Stimulated activated CD4-positive, alpha-beta T cell treated with anti-CD3 and anti-CD28 coated beads, Interleukin-1b, Interleukin-23, amount 100 ng/mL, for 48 hours (primary cell): ENCODE results near the gene BEST3.

ENCODE experiments used
- DNase-seq: peaks from one replicate; pipeline ENCODE4 v3.0.0-alpha.2; 2020

Gene BEST3

DNA sequence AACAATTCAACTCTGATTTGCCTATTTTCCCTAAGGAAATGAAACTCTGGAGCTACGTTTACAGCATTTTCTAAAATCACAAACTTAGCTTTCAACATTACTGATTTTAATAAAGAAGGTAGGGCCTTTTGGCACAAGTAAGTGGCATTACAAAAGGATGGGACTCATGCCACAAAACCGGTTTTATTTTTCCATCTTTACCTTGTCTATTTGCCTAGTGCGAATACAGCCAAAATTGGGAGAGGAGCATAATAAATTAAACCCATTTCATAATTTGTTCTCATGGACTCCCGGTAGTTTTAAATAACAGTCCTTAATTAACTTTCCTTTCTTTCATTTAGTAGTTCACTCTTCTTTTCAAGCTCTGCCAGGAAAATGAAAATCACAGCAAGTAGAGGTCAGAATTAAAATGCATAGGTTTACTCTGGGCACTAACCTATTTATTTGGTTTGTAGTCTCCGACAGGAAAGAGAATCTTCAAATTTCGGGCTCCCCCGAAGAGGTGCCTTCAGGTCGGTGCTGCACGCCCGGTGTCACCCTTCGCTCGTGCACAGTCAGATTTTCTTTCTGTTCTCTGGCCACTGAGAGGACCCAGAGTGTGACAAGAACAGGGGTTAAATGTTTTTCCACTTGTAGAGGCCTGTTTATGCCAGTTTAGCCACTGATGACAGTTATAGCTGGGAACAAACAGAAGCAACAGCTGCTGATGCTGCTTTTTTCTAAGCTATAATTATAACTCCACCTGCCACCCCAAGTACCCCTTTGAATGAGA, at the start of gene BEST3:
BEST3 (minus strand) TSS at position 535 of the 772 bp plus-strand sequence. CDS start 1,505 bp downstream, outside the sequence.
- no peak for DNase-seq

DNA sequence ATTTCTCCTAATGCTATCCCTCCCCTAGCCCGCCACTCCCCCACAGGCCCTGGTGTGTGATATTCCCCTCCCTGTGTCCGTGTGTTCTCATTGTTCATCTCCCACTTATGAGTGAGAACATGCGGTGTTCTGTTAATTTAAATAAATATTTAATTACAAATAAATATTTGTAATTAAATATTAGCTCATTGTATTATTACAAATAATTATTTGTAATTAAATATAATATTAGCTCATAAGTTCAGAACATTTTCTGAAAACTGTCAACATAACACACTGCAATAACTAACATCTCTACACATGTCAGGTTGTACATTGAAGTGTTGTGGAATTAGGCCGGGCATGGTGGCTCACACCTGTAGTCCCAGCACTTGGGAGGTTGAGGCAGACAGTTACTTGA, 45.0 kb upstream of the BEST3 start:
- DNase-seq = no peak

DNA sequence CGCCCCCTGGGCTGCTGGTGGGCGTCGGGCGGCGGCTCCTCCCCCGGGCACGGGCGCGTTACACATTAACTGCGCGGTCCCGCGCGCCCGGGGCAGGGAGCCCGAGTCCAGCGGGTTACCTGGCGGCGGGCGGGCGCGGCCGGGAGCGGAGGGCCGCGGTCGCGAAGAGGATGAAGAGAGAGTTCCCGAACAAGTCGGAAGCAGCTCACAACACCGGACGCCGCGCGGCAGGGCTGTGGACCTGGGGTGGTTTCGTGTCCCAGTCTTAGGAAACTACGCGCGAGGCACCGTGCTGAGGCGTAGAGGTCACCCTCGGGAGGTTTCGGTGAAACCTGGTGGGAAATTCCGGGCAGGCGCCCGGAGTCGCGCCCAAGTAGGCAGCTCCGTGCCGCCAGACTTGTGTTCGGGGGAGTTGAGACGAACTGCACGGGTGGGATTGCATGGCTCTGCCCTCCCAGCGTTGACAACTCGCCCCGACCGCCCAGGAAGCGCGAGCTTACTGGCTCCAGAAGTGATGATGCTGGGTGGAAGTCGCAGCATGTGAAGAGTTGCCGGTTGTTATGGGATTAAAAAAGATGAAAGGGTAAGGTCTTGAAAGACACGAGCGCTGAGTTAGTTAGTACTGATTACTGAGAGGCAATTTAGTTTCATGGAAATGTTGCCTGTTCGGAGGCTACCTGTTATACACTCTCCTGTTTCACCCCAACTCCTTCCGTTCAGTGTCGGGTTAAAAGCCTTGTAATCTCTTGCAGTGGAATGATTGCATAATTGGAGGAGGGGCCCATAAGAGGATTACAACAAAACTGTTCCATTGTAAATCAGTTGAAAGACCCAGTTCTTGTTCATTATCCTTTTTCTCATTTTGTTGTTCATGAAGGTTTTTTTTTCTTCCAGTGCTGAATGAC, 40.4 kb upstream of the BEST3 start:
- DNase-seq = peak; percentile 55

DNA sequence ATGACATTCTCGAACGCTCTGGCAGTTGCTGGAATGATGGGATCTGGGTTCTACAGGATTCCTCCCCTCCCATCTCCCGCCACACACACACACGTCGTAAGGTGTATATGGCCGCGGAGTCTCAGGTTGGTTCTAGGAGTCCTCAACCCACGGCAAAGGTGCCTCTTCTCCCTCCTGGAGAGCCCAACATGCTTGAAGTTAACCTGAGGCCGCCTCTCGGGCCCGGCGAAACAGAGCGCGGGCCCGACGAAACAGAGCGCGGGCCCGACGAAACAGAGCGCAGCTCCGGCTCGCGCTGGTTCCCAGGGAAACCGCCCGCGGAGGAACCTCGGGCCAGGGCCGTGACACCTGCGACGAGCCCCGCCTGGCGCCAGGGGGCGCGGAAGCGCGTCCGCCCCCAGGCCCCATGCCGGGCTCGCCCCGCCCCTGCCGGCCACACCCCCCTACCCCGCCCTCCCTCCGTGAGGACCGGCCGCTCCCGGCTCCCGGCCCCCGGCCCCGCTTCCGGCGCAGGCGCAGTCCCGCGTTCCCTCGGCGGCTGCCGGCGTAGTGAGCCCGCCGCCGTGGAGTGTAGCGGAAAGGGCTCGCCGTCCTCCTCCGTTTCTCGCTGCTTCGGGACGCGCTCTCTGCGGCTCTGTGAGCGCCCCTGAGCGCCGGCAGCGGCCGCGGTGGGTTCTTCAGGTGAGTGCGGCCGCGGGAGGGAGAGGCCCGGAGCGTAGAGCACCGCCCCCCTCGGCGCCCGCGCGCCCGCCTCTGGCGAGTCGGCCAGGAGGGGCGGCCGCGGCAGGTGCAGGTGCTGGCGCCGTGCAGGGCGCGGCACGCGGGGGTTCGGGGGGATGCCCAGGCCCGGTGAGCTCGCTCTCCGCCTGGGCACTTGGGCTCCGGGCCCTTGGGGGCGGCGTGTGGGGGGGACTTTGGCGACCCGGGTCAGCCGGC, 39.5 kb upstream of the BEST3 start, which contains the start of gene RAB3IP:
RAB3IP (plus strand) TSS at position 510 of the 936 bp plus-strand sequence. CDS start 16,549 bp downstream, outside the sequence.
- peak; percentile 90 for DNase-seq

DNA sequence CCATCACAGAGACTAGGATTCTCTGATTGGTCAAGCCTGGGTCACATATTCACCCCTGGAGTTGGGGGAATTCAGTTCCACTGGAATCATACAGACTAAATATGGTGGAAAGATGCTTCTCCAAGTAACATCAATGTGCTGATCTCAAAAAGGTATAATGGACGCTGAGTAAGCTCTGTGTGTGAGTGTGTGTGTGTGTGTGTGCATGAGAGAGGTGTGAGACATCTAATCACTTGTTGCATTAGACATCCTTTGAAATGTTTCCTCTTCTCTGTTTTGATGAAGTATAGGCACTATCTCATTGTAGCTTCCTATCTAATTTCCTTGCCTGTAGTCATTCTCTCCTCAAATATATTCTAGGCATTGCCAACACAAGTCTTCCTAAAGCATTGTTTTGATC, 34.5 kb upstream of the BEST3 start:
- DNase-seq = no peak

DNA sequence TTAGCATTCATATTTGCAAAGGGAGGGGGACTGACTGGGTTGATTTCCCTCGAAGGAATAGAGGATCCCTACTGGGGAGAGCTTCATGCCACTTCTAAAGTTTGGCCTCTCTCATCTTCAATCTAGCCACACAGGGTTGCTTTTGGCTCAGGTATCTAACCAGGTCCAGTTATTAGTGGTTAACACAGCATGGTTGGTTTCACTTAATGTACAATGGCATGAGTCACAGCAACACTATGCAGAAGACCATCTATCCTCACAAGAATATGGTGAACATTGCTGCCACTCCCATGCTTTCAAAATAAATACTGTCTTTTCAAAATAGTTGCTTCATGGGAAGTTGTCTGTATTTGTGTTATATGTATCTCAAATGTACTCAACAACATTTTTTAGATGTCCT, 33.0 kb upstream of the BEST3 start:
- no peak for DNase-seq

DNA sequence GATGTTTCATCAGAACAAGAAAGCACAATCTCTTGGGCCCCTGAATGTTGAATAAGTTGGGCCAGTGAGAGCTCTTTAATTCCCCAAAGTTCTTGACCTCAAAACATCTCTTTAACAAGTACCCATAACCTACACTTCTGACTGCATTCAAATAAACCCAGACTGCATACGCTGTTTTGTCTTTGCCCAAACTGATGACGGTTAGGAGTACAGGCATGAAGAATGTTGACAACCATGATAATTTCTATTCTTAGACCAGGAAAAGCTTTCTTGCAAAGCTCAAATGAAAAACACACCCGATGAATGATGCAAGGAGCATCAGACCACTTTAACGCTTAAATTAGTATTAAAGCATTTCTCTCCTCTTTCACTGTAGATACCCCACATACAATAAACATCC, 27.8 kb upstream of the BEST3 start:
- no peak for DNase-seq

DNA sequence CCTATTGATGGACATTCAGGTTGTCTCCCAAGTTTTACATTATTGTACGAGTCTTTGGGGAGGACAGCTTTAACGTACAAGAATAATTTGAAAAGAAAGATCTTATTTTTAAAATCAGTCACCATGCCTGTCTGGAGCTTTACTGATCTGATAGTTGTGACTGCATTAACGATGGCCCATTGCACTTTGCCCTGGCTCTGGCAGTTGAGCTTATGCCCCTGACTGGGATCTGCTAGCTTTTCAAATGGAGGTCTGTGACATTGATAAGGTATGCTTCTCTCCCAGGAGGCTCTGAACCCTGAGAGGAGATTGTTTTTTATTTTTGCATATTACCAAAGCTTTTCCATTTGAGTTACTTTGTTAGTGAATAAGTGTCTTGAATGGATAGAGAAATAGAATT, 21.6 kb upstream of the BEST3 start:
- DNase-seq = no peak

DNA sequence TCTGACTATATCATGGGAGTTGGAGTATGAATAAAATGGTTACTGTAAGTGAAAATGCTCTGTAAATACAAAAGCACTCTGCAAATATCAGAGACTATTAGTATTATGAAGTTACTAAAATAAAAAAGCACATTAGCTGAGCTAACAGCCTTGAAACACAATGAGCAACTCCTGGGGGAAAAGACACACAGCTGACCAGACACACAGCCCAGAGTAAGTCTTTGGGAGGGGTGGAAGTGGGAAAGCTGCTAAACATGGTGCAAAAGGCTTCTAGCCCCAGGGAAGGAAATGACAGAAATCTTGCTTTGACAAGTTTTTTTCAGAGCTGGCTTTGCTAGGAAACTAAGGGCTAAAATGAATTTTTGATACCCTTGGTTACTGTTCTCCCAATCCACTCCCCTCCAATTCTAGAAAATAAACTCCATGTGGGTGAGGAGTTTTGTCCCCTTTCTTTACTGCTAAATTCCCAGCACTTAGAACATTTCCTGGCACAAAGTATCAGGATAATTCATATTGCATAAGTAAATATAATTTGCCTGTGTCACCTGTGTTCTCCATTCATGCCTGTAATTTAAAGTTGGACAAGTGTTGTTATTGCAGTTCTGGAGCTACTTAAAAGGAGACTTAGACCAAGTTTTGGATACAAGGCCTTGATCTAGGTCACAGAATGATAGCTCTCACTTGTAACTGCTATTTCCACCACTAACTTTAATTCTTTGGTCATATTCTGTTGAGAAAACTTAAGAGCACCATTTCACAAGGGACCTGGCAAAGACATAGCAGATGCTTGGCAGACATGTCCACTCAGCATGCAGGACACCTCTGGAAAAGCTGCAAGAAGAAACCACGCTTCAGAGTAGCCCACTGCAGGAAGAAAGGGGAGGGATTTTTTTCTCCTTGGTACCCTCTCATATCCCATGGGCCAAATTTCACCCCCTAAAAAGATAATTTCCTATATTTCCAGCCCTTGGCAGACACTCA, 20.5 kb upstream of the BEST3 start:
- no peak for DNase-seq

DNA sequence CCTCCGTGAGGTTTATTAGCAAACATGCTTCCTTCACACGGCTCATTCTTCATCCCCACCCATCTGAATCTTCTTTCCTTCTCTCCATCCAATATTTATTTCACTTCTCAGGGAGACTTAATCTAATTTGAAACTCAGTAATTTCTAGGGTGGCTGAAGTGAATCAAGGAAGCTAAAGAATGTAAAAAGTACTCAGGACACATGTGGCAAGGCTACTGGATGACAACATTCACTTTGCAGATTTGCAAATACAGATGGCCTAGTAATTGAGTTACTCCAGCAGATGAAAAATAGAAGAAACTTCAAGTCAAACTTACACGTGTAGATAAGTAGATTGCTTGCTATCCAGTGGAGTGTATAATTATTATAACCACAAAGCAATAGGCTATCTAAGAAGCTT, 15.4 kb upstream of the BEST3 start:
- no peak for DNase-seq

DNA sequence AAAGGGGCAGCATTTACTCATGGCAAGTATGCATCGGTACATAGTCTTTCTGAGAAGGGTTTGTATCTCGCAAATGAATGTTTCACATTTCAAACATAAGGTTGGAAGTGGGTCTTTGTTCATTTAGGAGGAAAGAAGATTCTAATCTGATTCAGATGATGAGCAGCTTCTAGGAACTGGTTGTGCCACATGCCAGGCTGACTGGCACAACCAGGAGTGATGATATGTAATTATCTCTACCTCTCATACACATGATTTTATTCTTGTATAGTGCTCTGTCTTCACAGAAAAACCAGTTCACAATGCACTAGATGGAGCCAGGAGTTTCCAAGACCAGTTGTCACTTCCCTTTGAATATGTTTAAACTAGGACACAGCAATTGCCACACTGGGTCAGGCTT, 13.7 kb upstream of the BEST3 start:
- no peak for DNase-seq

DNA sequence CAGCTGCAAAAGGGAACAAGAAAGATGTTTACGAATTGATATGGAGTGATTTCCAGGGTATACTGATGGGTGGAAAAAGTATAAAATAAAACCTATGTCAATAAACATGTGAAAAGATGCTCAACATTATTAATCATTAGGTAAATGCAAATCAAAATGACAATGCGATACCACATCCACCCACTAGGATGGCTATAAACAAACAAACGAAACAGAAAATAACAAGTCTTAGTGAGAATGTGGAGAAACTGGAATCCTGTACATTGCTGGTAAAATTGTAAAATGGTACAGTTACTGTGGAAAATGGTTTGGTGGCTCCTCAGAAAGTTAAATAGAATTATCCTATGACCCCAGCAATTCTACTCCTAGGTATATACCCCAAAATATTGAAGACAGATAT, 9.5 kb upstream of the BEST3 start:
- DNase-seq = no peak

DNA sequence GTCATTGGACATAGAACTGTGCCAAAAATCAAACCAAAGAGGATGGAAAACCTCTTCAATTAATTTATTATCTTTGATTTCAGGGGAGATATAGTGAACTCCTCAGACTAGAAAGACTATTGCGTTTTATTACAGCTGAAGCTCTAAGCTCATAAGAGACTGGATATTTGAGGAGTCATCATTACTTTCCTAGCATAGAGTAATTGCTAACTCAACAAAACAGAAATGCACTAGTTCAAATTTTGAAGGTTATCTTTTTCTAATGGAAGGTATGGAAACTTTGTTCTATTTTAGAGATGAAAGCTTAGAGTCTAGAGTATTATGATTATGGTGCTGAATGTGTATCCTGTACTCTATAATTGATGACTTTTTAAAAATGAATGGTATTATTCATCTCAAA, 5.3 kb upstream of the BEST3 start:
- DNase-seq = no peak

DNA sequence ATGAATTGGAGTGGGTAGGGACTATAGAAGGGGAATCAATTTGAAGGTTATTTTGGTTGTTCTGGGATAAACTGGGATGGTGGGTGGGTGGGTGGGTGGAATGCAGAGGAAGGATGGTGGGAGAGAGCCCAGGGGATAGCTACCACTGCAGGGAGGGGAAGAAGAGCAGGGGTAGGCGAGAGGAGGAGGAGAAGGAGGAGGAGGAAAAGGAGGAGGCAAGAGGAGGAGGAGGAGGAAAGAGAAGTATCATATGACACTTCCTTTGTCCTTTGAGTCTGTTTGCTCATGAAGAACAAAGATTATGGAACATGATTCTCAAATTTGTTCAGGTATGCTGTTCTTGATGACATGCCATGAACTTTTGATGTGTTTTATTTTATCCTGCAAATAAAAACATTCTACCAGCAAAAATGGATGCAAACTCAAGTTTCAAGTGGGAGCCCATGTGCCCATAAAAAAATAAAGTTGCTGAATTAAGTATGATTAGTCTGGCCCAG, 4.1 kb upstream of the BEST3 start:
- DNase-seq = no peak

DNA sequence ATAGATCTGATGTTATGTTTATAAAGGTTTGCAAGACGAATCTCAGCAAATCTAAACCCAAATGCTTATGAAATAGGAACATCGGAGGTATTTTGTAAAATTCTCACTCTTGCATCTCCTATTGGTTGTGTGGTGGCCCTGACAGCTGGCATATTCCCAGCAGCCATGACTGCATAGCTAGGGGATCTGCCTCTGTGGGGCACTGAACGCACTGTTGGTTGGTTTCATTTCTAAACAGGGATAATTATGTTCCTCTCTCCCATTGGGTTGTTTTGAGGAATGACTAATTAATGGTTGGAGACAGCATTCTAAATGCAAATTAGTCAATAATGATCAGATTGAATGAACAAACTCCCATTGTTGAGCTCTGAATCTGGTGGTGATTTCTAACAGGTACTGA, 2.7 kb upstream of the BEST3 start:
- DNase-seq = no peak

DNA sequence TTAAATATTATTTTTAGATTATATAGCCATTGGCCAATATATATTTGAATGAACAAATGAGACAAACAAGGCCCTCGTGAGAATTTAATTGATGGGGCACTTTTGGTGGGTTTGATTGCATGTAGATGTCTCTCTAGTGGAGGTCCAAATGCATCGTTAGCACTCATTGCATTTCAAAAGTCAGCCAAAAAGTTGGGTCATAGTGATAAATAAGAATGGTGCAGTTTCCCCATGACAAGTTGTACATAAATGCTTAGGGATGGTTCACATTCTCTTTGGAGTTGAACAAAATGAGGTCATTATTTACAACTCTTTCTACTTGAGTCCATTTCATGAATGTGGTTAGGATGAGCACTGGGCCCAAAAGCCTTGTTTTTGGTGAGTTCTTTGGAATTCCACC, 1.0 kb downstream of the BEST3 start:
- no peak for DNase-seq

DNA sequence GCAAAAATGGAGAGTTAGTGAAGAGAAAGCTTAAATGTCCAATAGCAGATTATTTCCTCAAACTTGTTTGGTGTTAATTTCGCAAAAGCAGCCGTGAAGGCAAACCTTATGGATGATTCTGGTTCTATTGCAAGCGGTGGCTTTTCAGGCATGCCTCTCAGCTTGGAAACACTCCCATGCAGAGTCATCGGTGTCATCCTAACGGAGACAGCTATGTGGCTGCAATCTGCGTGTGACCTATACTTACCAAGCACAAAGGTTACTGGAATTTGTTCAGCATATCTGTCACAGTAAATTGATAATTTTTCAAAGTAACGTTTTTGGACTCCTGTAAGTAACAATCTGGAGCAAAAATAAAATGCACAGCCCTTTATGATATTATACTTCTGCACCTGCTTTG, 5.0 kb downstream of the BEST3 start:
- DNase-seq = no peak

DNA sequence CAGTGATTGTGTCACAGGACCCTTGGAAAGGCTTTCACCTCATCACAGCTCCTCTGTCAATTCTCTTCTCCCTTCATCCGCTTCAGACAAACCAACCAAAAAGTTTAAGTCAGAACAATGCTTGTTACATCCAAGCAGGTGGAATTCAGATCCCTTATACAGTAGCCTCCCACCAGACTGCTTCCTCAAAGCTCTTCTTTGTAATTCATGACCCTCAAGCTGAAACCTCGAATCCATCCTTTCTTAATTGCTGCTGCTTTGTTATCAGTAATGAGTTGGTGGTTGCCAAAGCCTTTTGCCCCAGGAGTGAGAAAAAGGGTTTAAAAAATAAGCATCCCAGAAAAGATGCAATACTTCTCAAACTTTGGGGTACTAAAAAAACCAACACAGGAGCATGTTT, 9.5 kb downstream of the BEST3 start:
- no peak for DNase-seq

DNA sequence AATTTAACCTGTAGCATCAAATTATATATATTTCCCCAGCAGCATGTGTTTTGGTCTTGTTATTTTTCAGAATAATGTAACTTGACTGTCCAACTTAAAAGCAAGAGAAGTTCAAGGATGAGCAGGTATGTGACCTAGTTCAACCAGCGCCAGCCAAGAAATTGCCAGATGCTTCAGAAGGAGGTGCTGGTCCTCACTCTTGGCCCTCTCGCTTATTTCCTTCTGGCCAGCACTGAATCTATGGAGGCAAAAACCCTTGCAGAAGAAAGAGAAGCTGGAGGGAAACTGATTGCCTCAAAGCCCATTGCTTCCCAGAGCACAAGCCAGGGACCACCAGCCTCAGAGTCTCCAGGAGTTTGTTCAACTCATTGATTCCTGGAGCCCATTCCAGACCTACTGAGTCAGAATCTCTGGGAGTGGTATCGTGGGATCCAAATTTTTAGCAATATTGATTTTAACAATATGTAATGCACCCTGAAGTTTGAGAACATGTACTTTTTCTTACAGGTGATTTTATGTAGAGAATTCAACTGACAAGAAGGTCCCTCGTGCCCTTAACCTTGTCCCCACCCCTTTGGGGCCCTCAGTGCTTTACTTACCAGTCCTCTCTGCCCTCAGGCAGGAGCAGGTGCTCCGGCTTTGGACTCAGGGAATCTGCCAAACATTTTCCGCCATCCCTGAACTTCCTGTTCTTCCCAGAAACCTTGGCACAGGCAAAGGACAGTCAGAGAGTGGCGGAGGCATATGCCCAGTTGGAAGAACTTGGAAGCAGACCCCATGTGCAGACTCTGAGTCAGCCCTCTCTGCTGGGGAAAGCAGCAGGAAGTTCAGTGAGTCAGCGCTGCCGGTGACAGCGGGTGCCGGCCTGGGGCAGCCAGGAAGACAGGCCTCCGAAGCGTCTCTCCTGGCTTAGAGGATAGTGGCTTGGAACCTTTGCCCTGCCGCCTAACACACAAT, 10.4 kb downstream of the BEST3 start:
- peak; percentile 20 for DNase-seq

DNA sequence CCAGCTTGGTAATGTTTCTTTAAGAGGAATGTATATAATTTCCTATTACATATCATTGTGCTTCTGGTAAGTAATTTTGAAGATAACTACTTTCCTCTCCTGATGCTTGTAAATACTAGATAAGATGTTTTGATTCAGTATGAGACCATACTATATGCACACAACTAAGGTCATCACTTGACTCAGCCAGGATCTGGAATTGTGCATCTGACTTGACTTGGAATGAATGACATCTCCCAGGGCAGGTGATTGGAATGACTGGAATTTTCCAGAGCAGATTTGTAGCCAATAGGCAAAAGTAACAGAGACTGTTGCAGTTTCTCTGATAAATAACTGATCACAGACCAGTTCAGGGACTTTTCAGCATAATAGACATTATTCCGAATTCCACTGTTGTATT, 11.1 kb downstream of the BEST3 start:
- no peak for DNase-seq
